ENCODE results near the gene ACO1. TPM values are rescaled to one million over a fixed set of nuclear protein-coding genes. Genes with fewer than 3 reads are reported as not detected.

Gene ACO1
- total and polyA plus RNA-seq, 10 donors, result 3.8 to 20.7 (median 17.8) TPM

DNA sequence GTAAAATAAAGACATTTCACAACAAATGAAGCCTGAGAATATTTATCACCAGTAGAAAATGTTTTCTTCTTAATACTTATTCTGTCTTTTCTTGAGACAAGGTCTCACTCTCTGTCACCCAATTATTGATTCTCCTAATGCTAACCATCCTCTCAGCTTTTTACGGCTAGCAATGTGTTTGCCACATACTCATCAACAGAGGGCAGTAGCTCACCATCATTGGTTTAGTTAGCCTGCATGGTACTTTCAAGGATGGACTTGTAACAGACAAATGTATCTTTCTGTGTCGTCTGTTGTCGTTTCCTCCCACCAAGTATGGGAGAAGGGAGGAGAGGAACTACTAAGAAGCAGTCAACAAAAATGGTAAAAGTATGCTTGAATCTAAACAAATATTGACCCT lies 5.9 kb upstream of the ACO1 start:
- WGBS, 5 donors, result 0 to 1% (median 0%) methylated on average over 3 of the region's 3 CpGs
- DNase-seq, result no peak

DNA sequence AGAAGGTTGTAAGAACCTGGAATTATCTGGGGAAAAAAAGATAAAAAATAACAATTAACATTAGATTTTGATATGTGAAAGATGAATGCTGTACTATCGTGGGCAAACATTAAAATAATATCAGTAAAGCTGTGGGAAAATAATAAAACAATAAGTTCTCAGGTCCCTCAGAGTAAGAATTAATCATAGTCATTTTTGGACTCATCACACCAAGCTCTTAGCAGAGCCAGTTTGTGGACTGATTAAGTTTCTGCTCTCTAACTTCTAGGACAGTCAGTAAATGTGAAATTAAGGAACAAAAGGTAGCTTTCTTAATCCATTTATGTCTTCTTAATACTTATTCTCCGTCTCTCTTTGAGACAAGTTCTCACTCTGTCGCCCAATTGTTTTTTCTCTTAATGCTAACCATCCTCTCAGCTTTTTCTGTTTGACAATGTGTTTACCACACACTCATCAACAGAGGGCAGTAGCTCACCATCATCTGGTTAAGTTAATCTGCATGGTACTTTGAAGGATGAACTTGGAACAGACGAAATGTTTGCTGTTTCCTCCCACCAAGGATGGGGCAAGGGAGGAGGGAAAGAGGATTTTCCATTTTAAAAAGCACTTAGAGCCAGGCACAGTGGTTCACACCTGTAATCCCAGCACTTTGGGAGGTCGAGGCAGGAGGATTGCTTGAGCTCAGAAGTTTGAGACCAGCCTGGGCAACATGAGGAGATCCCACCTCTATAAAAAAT lies 5.3 kb upstream of the ACO1 start:
- H3K4me3 ChIP-seq, result no peak overlapping the region
- intact Hi-C loops (cut with DNase I; ENCODE audit: low total_unique reads), result loop anchor here (2.0 to 5.0 kb wide), 3 partner anchors 53 to 593 kb away; no protein-coding TSS in a partner anchor
- peaks cover 0 to 29% (median 0%) of the 10 kb centered on the region in 7 donors for H3K27me3 ChIP-seq (replicated peaks in 1 of 7)
- 13 to 27% (median 20%) methylated on average over 5 of the region's 5 CpGs for WGBS, 5 donors
- TF ChIP-seq, protein P1, sequence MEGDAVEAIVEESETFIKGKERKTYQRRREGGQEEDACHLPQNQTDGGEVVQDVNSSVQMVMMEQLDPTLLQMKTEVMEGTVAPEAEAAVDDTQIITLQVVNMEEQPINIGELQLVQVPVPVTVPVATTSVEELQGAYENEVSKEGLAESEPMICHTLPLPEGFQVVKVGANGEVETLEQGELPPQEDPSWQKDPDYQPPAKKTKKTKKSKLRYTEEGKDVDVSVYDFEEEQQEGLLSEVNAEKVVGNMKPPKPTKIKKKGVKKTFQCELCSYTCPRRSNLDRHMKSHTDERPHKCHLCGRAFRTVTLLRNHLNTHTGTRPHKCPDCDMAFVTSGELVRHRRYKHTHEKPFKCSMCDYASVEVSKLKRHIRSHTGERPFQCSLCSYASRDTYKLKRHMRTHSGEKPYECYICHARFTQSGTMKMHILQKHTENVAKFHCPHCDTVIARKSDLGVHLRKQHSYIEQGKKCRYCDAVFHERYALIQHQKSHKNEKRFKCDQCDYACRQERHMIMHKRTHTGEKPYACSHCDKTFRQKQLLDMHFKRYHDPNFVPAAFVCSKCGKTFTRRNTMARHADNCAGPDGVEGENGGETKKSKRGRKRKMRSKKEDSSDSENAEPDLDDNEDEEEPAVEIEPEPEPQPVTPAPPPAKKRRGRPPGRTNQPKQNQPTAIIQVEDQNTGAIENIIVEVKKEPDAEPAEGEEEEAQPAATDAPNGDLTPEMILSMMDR (IDR thresholded peaks at IDR 0.05 in 8 of 11, conservative IDR thresholded peaks at IDR 0.05 in 3 of 11), result peak; percentile 42 to 94 (median 78)
- no peak for TF ChIP-seq POLR2AphosphoS5 (IDR thresholded peaks at IDR 0.05)
- H3K36me3 ChIP-seq, result no peaks in the 10 kb centered on the region
- no peak overlapping the region for H3K27ac ChIP-seq
- H3K9me3 ChIP-seq, result no peaks in the 10 kb centered on the region
- no peak for DNase-seq
- peaks cover 6 to 25% (median 20%) of the 10 kb centered on the region in 6 donors for H3K4me1 ChIP-seq

More for the DNA sequence above, 5.9 kb upstream of the ACO1 start:
- intact Hi-C loops (cut with DNase I; ENCODE audit: low total_unique reads), result loop anchor here (2.0 to 5.0 kb wide), 3 partner anchors 54 to 594 kb away; no protein-coding TSS in a partner anchor
- peaks cover 0 to 27% (median 0%) of the 10 kb centered on the region in 7 donors for H3K27me3 ChIP-seq (replicated peaks in 1 of 7)
- H3K4me3 ChIP-seq, result no peak overlapping the region
- peaks cover 6 to 18% (median 15%) of the 10 kb centered on the region in 6 donors for H3K4me1 ChIP-seq
- no peaks in the 10 kb centered on the region for H3K36me3 ChIP-seq
- no peaks in the 10 kb centered on the region for H3K9me3 ChIP-seq
- TF ChIP-seq POLR2AphosphoS5 (IDR thresholded peaks at IDR 0.05) (no peak), POLR2A (IDR thresholded peaks at IDR 0.05) (no peak)
- TF ChIP-seq, protein P1 (IDR thresholded peaks at IDR 0.05 in 8 of 11, conservative IDR thresholded peaks at IDR 0.05 in 3 of 11), result peak; percentile 49 to 86 (median 71)
- H3K27ac ChIP-seq, result no peak overlapping the region

DNA sequence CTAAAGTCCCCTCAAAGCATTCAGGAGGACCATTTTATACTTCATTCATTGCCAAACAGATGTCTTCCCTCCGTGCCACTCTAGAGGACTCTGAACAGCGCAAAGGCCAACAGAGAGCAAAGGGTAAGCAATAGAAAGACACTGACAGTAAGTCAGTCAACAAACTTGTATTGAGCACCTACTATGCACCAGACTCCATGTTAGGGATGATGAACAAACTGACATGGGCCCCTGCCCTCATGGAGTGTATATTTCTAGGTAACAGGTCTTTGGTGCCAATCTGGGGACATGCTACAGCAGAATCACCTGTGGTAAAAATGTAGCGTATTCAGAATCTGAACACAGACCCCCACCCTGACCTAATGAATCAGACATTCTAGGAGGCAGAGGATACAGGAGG lies 3.5 kb upstream of the ACO1 start:
- Histone ChIP-seq H3K4me1 (peaks cover 16 to 42% (median 34%) of the 10 kb centered on the region in 6 donors), H3K27ac (no peak overlapping the region), H3K4me3 (no peak overlapping the region), H3K36me3 (no peaks in the 10 kb centered on the region), H3K27me3 (replicated peaks in 1 of 7) (peaks cover 0 to 29% (median 0%) of the 10 kb centered on the region in 7 donors), H3K9me3 (no peaks in the 10 kb centered on the region)
- 87 to 92% (median 89%) methylated on average over 3 of the region's 3 CpGs for WGBS, 5 donors
- DNase-seq, result no peak
- TF ChIP-seq, protein P1 (IDR thresholded peaks at IDR 0.05 in 8 of 11, conservative IDR thresholded peaks at IDR 0.05 in 3 of 11), result no peak
- no peak for TF ChIP-seq POLR2A (IDR thresholded peaks at IDR 0.05)
- TF ChIP-seq POLR2AphosphoS5 (IDR thresholded peaks at IDR 0.05), result no peak
- intact Hi-C loops (cut with DNase I; ENCODE audit: low total_unique reads), result no loop called here

DNA sequence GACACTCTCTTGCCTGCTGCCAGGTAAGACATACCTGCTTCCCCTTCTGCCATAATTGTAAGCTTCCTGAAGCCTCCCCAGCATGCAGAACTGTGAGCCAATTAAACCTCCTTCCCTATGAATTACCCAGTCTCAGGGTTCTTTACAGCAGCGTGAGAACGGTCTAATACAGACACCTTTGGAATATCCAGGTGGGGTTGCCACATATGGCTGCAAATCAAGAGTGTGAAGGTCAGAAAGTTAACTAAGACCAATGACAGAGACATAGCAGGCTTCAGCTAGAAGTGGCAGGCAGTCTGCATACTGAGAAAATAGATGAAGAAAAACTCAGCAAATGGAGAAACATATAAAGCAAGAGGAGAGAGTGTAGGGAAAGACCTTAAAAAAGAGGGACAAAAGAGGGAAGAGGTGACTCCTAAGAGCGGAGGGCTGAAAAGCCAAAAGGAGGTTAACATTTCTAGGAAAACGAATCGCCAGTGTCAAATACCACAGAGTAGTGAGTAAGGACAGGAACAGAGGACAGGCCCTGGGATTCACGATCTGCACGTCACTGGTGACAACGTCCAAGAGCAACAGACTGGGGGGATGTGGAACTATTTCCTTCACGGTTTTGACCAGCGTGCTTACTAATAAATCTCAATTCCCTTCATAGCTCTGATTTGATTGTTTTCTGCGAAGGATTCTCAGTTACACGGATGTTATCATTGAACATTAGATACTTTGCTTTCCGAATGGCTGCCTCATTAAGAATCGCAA lies 1.7 kb upstream of the ACO1 start:
- Histone ChIP-seq H3K9me3 (no peaks in the 10 kb centered on the region), H3K4me3 (no peak overlapping the region), H3K27me3 (replicated peaks in 1 of 7) (peaks cover 0 to 29% (median 0%) of the 10 kb centered on the region in 7 donors), H3K4me1 (peaks cover 16 to 59% (median 40%) of the 10 kb centered on the region in 6 donors), H3K36me3 (no peaks in the 10 kb centered on the region), H3K27ac (no peak overlapping the region)
- intact Hi-C loops (cut with DNase I; ENCODE audit: low total_unique reads), result no loop called here
- WGBS, 5 donors, result 62 to 71% (median 63%) methylated on average over 14 of the region's 14 CpGs
- no peak for DNase-seq
- TF ChIP-seq, protein P1 (IDR thresholded peaks at IDR 0.05 in 8 of 11, conservative IDR thresholded peaks at IDR 0.05 in 3 of 11), result no peak
- TF ChIP-seq POLR2AphosphoS5 (IDR thresholded peaks at IDR 0.05) (no peak), POLR2A (IDR thresholded peaks at IDR 0.05) (no peak)

Data from spleen (tissue), 11 donors.